CD14-positive monocyte (primary cell): ENCODE data around the gene EMC6. TPM values are rescaled to one million over a fixed set of nuclear protein-coding genes. Genes with fewer than 3 reads are reported as not detected.

Source experiments
- DNase-seq, 3 donors: peaks; one replicate each; pipeline ENCODE4 v3.0.0-alpha.2; 2011 to 2022
- H2AFZ ChIP-seq: 2 replicates; pipeline ENCODE4 v1.6.0; 2012; ENCODE audit warnings: mild to moderate bottlenecking, low read depth, low read length, inconsistent platforms; ENCODE audit not compliant: insufficient read depth, poor library complexity, severe bottlenecking
- H3K27ac ChIP-seq, 2 donors: 1 replicate in 1 of 2; 2 replicates in 1 of 2; pipeline ENCODE4 v1.5.1; 2012 to 2013; ENCODE audit warnings: low read length in 2 of 2, control low read depth in 1 of 2, inconsistent platforms in 1 of 2, low read depth in 1 of 2, mild to moderate bottlenecking in 1 of 2
- H3K27me3 ChIP-seq, 2 donors: one replicate each; pipeline versions ENCODE4 v1.6.0 to v1.6.1; 2011 to 2013; ENCODE audit warnings: low read length in 2 of 2; ENCODE audit not compliant: control insufficient read depth in 2 of 2, insufficient read depth in 2 of 2
- H3K36me3 ChIP-seq, 2 donors: replicated peaks in 1 of 2; 1 replicate in 1 of 2; 2 replicates in 1 of 2; pipeline versions ENCODE4 v1.5.1 to v1.6.1; 2012 to 2013; ENCODE audit warnings: low read length in 2 of 2, control low read depth in 1 of 2, inconsistent platforms in 1 of 2, mild to moderate bottlenecking in 1 of 2; ENCODE audit not compliant: insufficient read depth in 2 of 2, control insufficient read depth in 1 of 2
- H3K4me1 ChIP-seq, 2 donors: 1 replicate in 1 of 2; 2 replicates in 1 of 2; pipeline versions ENCODE4 v1.5.1 to v1.6.1; 2012 to 2013; ENCODE audit warnings: low read length in 2 of 2, control low read depth in 1 of 2, inconsistent platforms in 1 of 2, mild to moderate bottlenecking in 1 of 2, moderate library complexity in 1 of 2; ENCODE audit not compliant: insufficient read depth in 2 of 2, control insufficient read depth in 1 of 2
- H3K4me2 ChIP-seq: replicated peaks from 2 replicates; pipeline ENCODE3; 2012; ENCODE audit warnings: low read length, moderate library complexity, mild to moderate bottlenecking; ENCODE audit not compliant: poor library complexity, severe bottlenecking; ENCODE audit errors: extremely low read depth
- H3K4me3 ChIP-seq, 3 experiments: fragments of 200-600 bp in 1 of 3; sonication (generic) in 1 of 3; replicated peaks in 1 of 3; 1 replicate in 2 of 3; 2 replicates in 1 of 3; pipeline ENCODE4 v1.5.1; 2011 to 2013; ENCODE audit warnings: low read length in 3 of 3, mild to moderate bottlenecking in 3 of 3, control low read depth in 2 of 3, low read depth in 2 of 3, inconsistent platforms in 1 of 3, moderate library complexity in 1 of 3
- H3K79me2 ChIP-seq: 2 replicates; pipeline ENCODE4 v1.6.0; 2012; ENCODE audit warnings: mild to moderate bottlenecking, control low read depth, inconsistent platforms, low read length, moderate library complexity; ENCODE audit not compliant: insufficient read depth
- H3K9ac ChIP-seq: 2 replicates; pipeline ENCODE4 v1.6.0; 2017; ENCODE audit warnings: low read length, mild to moderate bottlenecking; ENCODE audit not compliant: insufficient read depth, poor library complexity, severe bottlenecking
- H3K9me3 ChIP-seq, 2 donors: replicated peaks in 1 of 2; 1 replicate in 1 of 2; 2 replicates in 1 of 2; pipeline versions ENCODE4 v1.5.1 to v1.6.1; 2012 to 2013; ENCODE audit warnings: low read length in 2 of 2, control low read depth in 1 of 2; ENCODE audit not compliant: control insufficient read depth in 1 of 2, insufficient read depth in 1 of 2
- H4K20me1 ChIP-seq: 2 replicates; pipeline ENCODE4 v1.6.0; 2012; ENCODE audit warnings: mild to moderate bottlenecking, low read length, control low read depth, moderate library complexity; ENCODE audit not compliant: insufficient read depth
- H3K27ac Mint-ChIP-seq, 7 donors: one replicate each; pipeline ENCODE4 v1.8.0; 2020; ENCODE audit warnings: mild to moderate bottlenecking in 7 of 7, mixed read lengths in 7 of 7, moderate library complexity in 6 of 7, inconsistent platforms in 2 of 7
- H3K27me3 Mint-ChIP-seq, 3 donors: one replicate each; pipeline ENCODE4 v1.8.0; 2021 to 2022; ENCODE audit warnings: low read depth in 3 of 3, mild to moderate bottlenecking in 3 of 3, mixed read lengths in 3 of 3, moderate library complexity in 3 of 3, inconsistent platforms in 1 of 3
- H3K36me3 Mint-ChIP-seq, 2 donors: one replicate each; pipeline ENCODE4 v1.8.0; 2020; ENCODE audit warnings: mixed read lengths in 2 of 2, inconsistent platforms in 1 of 2, mild to moderate bottlenecking in 1 of 2
- H3K4me1 Mint-ChIP-seq: one replicate; pipeline ENCODE4 v1.8.0; 2020; ENCODE audit warnings: mild to moderate bottlenecking, mixed read lengths
- H3K4me3 Mint-ChIP-seq, 2 donors: one replicate each; pipeline ENCODE4 v1.8.0; 2020; ENCODE audit warnings: mild to moderate bottlenecking in 2 of 2, mixed read lengths in 2 of 2, moderate library complexity in 1 of 2
- H3K9me3 Mint-ChIP-seq, 7 donors: one replicate each; pipeline ENCODE4 v1.8.0; 2020 to 2022; ENCODE audit warnings: mixed read lengths in 7 of 7, mild to moderate bottlenecking in 6 of 7, moderate library complexity in 6 of 7, inconsistent platforms in 2 of 7
- CTCF ChIP-seq: fragments of 200-600 bp; IDR thresholded peaks from one replicate; pipeline ENCODE4 v1.8.0; 2022; ENCODE audit warnings: antibody characterized with exemption, mild to moderate bottlenecking
- WGBS: methylation state at CpG from one replicate; pipeline ENCODE4 v1.1.5; 2013; ENCODE audit warnings: missing lambda C conversion rate; ENCODE audit not compliant: insufficient coverage; 5-methylcytosine and 5-hydroxymethylcytosine counted together
- intact Hi-C, 2 donors: fragments of 100-400 bp; cut with micrococcal nuclease; formaldehyde crosslinking; loops; one replicate each; pipeline versions ENCODE4 v1.15.0 to v1.15.1; 2023
- polyA plus RNA-seq, 3 donors: library from polyadenylated mRNA; depleted of rRNA in 1 of 3; unstranded in 2 of 3; stranded (reverse) in 1 of 3; fragments of 300-500 nt in 2 of 3; fragments of >200 nt in 1 of 3; fragmentation: Illumina TruSeq in 2 of 3; gene quantifications; 1 replicate in 2 of 3; 2 replicates in 1 of 3; pipeline ENCODE4 v1.2.3, GENCODE V29; 2012 to 2021

The EMC6 gene
- polyA plus RNA-seq, 3 donors: 24.4 to 118 (median 105) TPM

DNA sequence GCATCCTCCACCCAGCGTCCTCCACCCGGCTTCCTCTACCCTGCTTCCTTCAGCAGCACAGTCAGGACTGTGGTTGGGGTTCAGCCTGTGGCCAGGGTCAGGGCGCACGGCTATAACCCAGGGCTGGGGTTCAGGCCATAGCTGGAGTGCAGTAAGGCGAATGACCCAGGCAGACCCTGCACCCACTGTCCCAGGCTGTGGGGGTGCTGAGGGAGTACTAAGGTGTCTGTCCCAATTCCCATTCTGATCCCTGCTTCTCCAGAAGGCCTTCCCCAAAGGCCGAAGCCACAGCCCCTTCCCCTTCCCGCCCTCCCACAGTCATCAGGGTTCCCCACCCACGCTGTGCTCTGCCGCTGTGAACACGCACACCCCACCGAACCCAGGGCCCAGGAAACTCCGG is 12.4 kb downstream of the EMC6 start:
- Mint-ChIP-seq H3K4me3 (no peak overlapping the region), H3K36me3 (no peaks in the 10 kb centered on the region), H3K4me1 (peaks cover 28% of the 10 kb centered on the region), H3K27me3 (peaks cover 7 to 15% (median 12%) of the 10 kb centered on the region in 3 donors), H3K27ac (peak overlapping the region in 2 of 7 donors; percentile 8 to 66), H3K9me3 (peaks cover 0 to 3% (median 0%) of the 10 kb centered on the region in 7 donors)
- intact Hi-C loops: loop anchor here (5.0 kb wide), 2 partner anchors 41 to 146 kb away; partner anchors contain the start of gene HASPIN (in 2 of the 2)
- Histone ChIP-seq H4K20me1 (no peaks in the 10 kb centered on the region), H2AFZ (no peak overlapping the region), H3K36me3 (no peaks in the 10 kb centered on the region), H3K9ac (no peak overlapping the region), H3K79me2 (no peaks in the 10 kb centered on the region), H3K4me3 (no peak overlapping the region), H3K27ac (no peak overlapping the region), H3K9me3 (no peaks in the 10 kb centered on the region), H3K4me1 (peaks cover 18 to 32% of the 10 kb centered on the region in 2 donors), H3K4me2 (no peak overlapping the region), H3K27me3 (no peaks in the 10 kb centered on the region)
- DNase-seq: no peak
- no peak for TF ChIP-seq CTCF
- WGBS: 96% methylated on average over 10 of the region's 12 CpGs

GRCh38 chr17:3681565-3681964 is 13.0 kb downstream of the EMC6 start:
- peak in 1 of 3 donors; percentile 28 for DNase-seq
- Mint-ChIP-seq H3K4me3 (peak overlapping the region; percentile 22 to 63), H3K9me3 (peaks cover 0 to 3% (median 0%) of the 10 kb centered on the region in 7 donors), H3K36me3 (no peaks in the 10 kb centered on the region), H3K4me1 (peaks cover 28% of the 10 kb centered on the region), H3K27ac (peak overlapping the region in 3 of 7 donors; percentile 66 to 72 (median 66)), H3K27me3 (peaks cover 6 to 15% (median 10%) of the 10 kb centered on the region in 3 donors)
- intact Hi-C loops: loop anchor here (5.0 kb wide), 2 partner anchors 41 to 146 kb away; partner anchors contain the start of gene HASPIN (in 2 of the 2)
- H3K4me2 ChIP-seq: no peak overlapping the region
- TF ChIP-seq CTCF: no peak
- no peaks in the 10 kb centered on the region for H3K27me3 ChIP-seq
- H2AFZ ChIP-seq: peak overlapping the region; percentile 20
- no peak overlapping the region for H3K9ac ChIP-seq
- H3K4me1 ChIP-seq: peaks cover 18 to 32% of the 10 kb centered on the region in 2 donors
- H3K36me3 ChIP-seq: no peaks in the 10 kb centered on the region
- no peak overlapping the region for H3K4me3 ChIP-seq
- H3K79me2 ChIP-seq: no peaks in the 10 kb centered on the region
- 98% methylated on average over 11 of the region's 20 CpGs for WGBS
- H3K9me3 ChIP-seq: no peaks in the 10 kb centered on the region
- H4K20me1 ChIP-seq: no peaks in the 10 kb centered on the region
- no peak overlapping the region for H3K27ac ChIP-seq
